Measurements from ENCODE around the gene DDX11. TPM values are rescaled to one million over a fixed set of nuclear protein-coding genes. Genes with fewer than 3 reads are reported as not detected.

Gene DDX11
- total RNA-seq, 2 donors from 2014 or later: 15.3 to 96.1 TPM

DNA sequence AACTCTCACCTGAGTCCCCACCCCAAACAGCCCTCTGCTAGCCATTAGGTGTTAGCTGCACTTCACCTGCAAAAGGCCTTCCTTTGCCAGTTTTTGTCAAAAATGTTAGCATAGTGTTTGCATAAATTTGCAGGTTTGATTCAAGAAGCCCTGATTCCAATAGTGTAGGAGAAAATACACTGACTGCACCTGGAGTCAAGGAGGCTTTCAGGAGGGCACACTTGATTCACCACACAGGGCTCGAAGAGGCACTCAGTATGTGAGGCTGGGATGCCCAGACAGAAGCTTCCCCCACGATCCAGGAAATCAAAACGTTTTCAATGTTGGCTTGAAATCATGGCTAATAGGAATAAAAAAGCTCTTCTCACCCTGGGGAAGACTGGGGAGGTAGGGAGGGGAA lies 40.5 kb upstream of the DDX11 start:
- Histone ChIP-seq H3K4me1 (no peaks in the 10 kb centered on the region), H3K27me3 (no peaks in the 10 kb centered on the region), H3K36me3 (no peaks in the 10 kb centered on the region), H3K27ac (no peak overlapping the region), H3K4me3 (no peak overlapping the region), H3K9ac (ENCODE audit: low read depth in 2 of 2, low read length in 2 of 2) (no peak overlapping the region), H3K9me3 (no peaks in the 10 kb centered on the region)
- intact Hi-C loops (cut with DNase I): no loop called here
- no peak for DNase-seq
- TF ChIP-seq, protein P1, sequence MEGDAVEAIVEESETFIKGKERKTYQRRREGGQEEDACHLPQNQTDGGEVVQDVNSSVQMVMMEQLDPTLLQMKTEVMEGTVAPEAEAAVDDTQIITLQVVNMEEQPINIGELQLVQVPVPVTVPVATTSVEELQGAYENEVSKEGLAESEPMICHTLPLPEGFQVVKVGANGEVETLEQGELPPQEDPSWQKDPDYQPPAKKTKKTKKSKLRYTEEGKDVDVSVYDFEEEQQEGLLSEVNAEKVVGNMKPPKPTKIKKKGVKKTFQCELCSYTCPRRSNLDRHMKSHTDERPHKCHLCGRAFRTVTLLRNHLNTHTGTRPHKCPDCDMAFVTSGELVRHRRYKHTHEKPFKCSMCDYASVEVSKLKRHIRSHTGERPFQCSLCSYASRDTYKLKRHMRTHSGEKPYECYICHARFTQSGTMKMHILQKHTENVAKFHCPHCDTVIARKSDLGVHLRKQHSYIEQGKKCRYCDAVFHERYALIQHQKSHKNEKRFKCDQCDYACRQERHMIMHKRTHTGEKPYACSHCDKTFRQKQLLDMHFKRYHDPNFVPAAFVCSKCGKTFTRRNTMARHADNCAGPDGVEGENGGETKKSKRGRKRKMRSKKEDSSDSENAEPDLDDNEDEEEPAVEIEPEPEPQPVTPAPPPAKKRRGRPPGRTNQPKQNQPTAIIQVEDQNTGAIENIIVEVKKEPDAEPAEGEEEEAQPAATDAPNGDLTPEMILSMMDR (IDR thresholded peaks at IDR 0.05): no peak

DNA sequence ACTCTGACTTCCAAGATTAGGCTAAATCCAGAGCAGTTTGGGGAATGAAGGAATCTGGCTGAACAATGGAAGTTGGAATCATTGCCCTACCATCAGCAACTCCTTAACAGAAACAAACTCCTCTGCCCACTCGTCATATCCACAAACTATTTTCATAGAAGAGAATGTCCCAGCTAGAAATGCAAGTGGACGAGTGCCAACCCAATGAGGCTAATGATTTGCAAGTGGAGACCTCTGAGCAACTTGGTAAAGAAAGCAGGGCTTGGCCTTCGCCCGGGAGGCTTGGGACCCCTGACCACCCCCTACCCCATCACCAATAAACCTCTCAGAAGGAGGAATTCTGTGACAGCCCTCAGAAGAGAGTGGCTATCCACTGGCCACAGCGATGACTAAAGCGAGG lies 40.0 kb upstream of the DDX11 start:
- Histone ChIP-seq H3K9me3 (no peaks in the 10 kb centered on the region), H3K9ac (ENCODE audit: low read depth in 2 of 2, low read length in 2 of 2) (no peak overlapping the region), H3K4me1 (no peaks in the 10 kb centered on the region), H3K27me3 (no peaks in the 10 kb centered on the region), H3K36me3 (no peaks in the 10 kb centered on the region), H3K4me3 (no peak overlapping the region), H3K27ac (no peak overlapping the region)
- no peak for DNase-seq
- intact Hi-C loops (cut with DNase I): no loop called here
- TF ChIP-seq, protein P1 (IDR thresholded peaks at IDR 0.05): no peak

DNA sequence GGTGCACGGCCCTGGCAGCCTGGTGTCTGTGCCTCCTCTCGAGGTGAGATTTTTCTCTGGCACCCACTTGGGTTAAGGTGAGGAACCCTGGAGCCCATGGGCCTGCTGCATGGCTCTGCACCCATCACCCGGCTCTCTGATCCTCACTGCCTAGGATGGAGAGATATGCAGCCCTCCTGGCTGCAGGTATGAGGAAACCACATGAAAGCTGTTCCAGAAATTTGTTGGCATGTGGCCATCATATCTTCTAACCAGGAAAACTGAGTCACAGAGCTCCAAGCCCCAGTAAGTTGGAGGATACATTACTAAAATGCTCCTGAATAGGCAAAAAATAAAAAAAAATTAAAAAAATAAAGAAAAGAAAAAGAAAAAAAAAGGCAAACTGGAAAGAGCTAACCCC lies 39.3 kb upstream of the DDX11 start:
- no peaks in the 10 kb centered on the region for H3K4me1 ChIP-seq
- H3K27me3 ChIP-seq: no peaks in the 10 kb centered on the region
- TF ChIP-seq, protein P1 (IDR thresholded peaks at IDR 0.05): no peak
- H3K4me3 ChIP-seq: no peak overlapping the region
- DNase-seq: no peak
- H3K9ac ChIP-seq (ENCODE audit: low read depth in 2 of 2, low read length in 2 of 2): no peak overlapping the region
- intact Hi-C loops (cut with DNase I): no loop called here
- H3K36me3 ChIP-seq: no peaks in the 10 kb centered on the region
- no peaks in the 10 kb centered on the region for H3K9me3 ChIP-seq
- no peak overlapping the region for H3K27ac ChIP-seq

DNA sequence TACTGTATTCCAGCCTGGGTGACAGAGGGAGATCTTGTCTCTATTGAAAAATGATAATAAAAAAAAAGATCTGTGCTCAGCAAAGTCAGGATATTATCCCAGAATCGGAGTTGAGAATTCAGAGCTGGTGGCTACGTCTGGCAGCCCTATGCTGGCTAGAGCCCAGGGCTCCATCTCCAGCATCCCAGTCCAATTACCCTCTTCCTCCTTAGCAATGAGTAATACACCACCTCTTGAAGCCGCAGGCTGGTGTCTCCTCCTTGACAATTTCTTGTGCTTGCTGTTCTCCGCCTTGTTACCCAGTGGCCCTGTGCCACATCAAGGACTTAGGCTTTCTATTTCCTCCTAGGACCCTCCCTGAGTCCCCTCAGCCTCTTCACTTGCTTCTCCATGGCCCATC lies 38.4 kb upstream of the DDX11 start:
- DNase-seq: no peak
- H3K27me3 ChIP-seq: no peaks in the 10 kb centered on the region
- intact Hi-C loops (cut with DNase I): no loop called here
- H3K36me3 ChIP-seq: no peaks in the 10 kb centered on the region
- H3K4me3 ChIP-seq: no peak overlapping the region
- TF ChIP-seq, protein P1 (IDR thresholded peaks at IDR 0.05): no peak
- H3K4me1 ChIP-seq: no peaks in the 10 kb centered on the region
- no peak overlapping the region for H3K27ac ChIP-seq
- no peak overlapping the region for H3K9ac ChIP-seq (ENCODE audit: low read depth in 2 of 2, low read length in 2 of 2)
- no peaks in the 10 kb centered on the region for H3K9me3 ChIP-seq

DNA sequence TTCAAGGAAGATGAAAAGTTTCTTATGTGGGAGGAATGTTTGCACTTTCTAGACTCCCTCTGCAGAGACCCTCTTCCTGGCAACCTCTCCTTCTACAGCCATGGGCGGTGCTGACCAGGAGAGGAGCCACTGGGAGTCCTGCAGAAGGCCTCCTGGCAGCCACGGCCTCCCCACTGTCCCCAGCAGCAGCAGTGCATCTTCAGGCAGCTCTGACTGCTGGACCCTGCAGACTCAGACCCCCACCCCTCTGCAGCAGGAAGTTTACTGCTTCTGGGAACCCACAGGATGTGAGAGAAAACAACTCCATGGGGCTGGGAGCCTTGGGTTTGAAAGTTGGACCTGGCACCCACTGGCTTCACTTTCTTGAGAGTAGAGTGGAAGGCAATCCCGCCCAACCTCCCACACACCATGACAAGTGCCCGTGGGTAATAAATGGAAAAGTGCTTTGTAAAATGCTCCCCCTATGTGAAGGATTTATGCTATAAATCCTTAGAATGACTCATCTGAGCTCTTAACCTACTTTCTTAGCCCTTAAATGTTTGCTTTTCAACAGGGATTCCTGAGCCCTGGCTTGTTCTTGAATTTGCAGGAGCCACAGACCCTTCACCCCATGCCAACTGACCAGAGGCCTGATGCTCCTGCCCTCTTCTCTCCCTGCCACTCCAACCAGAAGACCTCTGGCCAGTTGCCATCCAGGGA lies 37.5 kb upstream of the DDX11 start:
- no peak overlapping the region for H3K27ac ChIP-seq
- no peak overlapping the region for H3K9ac ChIP-seq (ENCODE audit: low read depth in 2 of 2, low read length in 2 of 2)
- H3K27me3 ChIP-seq: no peaks in the 10 kb centered on the region
- no peaks in the 10 kb centered on the region for H3K9me3 ChIP-seq
- no peak overlapping the region for H3K4me3 ChIP-seq
- no peak for DNase-seq
- TF ChIP-seq, protein P1 (IDR thresholded peaks at IDR 0.05): no peak
- no peaks in the 10 kb centered on the region for H3K4me1 ChIP-seq
- H3K36me3 ChIP-seq: no peaks in the 10 kb centered on the region
- intact Hi-C loops (cut with DNase I): no loop called here

Measured in colonic mucosa (tissue), 4 donors.